ENCODE data around the gene CCDC73. TPM values are rescaled to one million over a fixed set of nuclear protein-coding genes. Genes with fewer than 3 reads are reported as not detected.

Gene CCDC73
- polyA plus RNA-seq, 1 of the 3 experiments (the other 2 are of a cell fraction): not detected

- Histone ChIP-seq H3K36me3 (replicated peaks in 1 of 2; ENCODE audit: control insufficient read depth in 1 of 2, insufficient read depth in 2 of 2, low read length in 1 of 2) (no peaks in the 10 kb centered on the region), H3K9me2 (no peaks in the 10 kb centered on the region), H3F3A (replicated peaks; ENCODE audit: insufficient read depth) (no peaks in the 10 kb centered on the region), H3K27ac (ENCODE audit: low read depth in 2 of 2, low read length in 1 of 2) (no peak overlapping the region), H3K4me1 (ENCODE audit: control insufficient read depth in 1 of 2, insufficient read depth in 2 of 2, low read depth in 1 of 2, low read length in 1 of 2) (no peaks in the 10 kb centered on the region), H3K4me3 (ENCODE audit: low read depth in 2 of 2, low read length in 1 of 2) (no peak overlapping the region), H3K9ac (no peak overlapping the region), H3K27me3 (ENCODE audit: insufficient read depth) (peaks cover 10% of the 10 kb centered on the region), H3K9me3 (no peaks in the 10 kb centered on the region), H3K4me2 (no peak overlapping the region), H2AFZ (ENCODE audit: low read depth) (no peak overlapping the region), H3K79me2 (ENCODE audit: insufficient read depth) (no peaks in the 10 kb centered on the region), H4K20me1 (ENCODE audit: insufficient read depth) (no peaks in the 10 kb centered on the region)
- ChIA-PET POLR2A (no interaction called here), CTCF (interaction anchor here (0.6 kb wide), 1 partner anchor 463 kb away, joined by 3 read pairs; no protein-coding TSS in a partner anchor)
- no peak for DNase-seq
- WGBS (ENCODE audit: low lambda C conversion rate): 46% methylated on average over 2 of the region's 3 CpGs
- TF ChIP-seq CTCF (IDR thresholded peaks at IDR 0.05) (no peak), RCOR1 (IDR thresholded peaks at IDR 0.05; ENCODE audit: low read length) (no peak), USF1 (IDR thresholded peaks at IDR 0.05; ENCODE audit: borderline replicate concordance, low read depth) (no peak), FOSL2 (IDR thresholded peaks at IDR 0.05; ENCODE audit: borderline replicate concordance, low read depth) (no peak), EP300 (IDR thresholded peaks at IDR 0.05; ENCODE audit: borderline replicate concordance in 1 of 2, low read depth in 1 of 2, low read length in 1 of 2) (no peak), RXRA (IDR thresholded peaks at IDR 0.05; ENCODE audit: borderline replicate concordance, low read depth) (no peak), POLR2AphosphoS5 (IDR thresholded peaks at IDR 0.05; ENCODE audit: low read depth, low read length) (no peak), FOXJ3 (CRISPR knock-in tag; IDR thresholded peaks at IDR 0.05) (no peak), EZH2phosphoT487 (IDR thresholded peaks at IDR 0.05; ENCODE audit: borderline replicate concordance, low read depth) (no peak), RAD21 (IDR thresholded peaks at IDR 0.05; ENCODE audit: low read length) (no peak), TEAD4 (IDR thresholded peaks at IDR 0.05; ENCODE audit: borderline replicate concordance, insufficient read depth) (no peak), SMC3 (IDR thresholded peaks at IDR 0.05; ENCODE audit: low read depth, low read length) (no peak), REST (IDR thresholded peaks at IDR 0.05; ENCODE audit: low read depth, low read length) (no peak), SIN3A (IDR thresholded peaks at IDR 0.05; ENCODE audit: borderline replicate concordance, low read depth, low read length) (no peak), USF2 (IDR thresholded peaks at IDR 0.05; ENCODE audit: borderline replicate concordance, low read depth, low read length) (no peak), JUND (IDR thresholded peaks at IDR 0.05) (no peak), MAX (IDR thresholded peaks at IDR 0.05; ENCODE audit: low read depth) (no peak), YY1 (IDR thresholded peaks at IDR 0.05; ENCODE audit: low read depth) (no peak)
These were observed 2.0 kb upstream of the CCDC73 start for GRCh38 chr11:32796425-32796824.

Measured in SK-N-SH (cell line).